HuH-7.5 (cell line): Measurements from ENCODE around the gene SUN3.

ENCODE experiments used
- DNase-seq: peaks from one replicate; pipeline ENCODE4 v3.0.0; 2011; ENCODE audit warnings: low spot score

Gene SUN3

GRCh38 chr7:47973739-47974138 is 55.2 kb downstream of the SUN3 start:
- no peak for DNase-seq

- no peak for DNase-seq
Observed at GRCh38 chr7:47970761-47971160, 58.1 kb downstream of the SUN3 start.

- DNase-seq, result peak; percentile 82
Observed at GRCh38 chr7:47968847-47969774, 59.8 kb downstream of the SUN3 start.

GRCh38 chr7:47967708-47968107 is 61.2 kb downstream of the SUN3 start:
- DNase-seq, result no peak

GRCh38 chr7:47967123-47967522 is 61.8 kb downstream of the SUN3 start:
- DNase-seq, result no peak

GRCh38 chr7:47965456-47965855 is 63.5 kb downstream of the SUN3 start:
- DNase-seq, result no peak

- no peak for DNase-seq
Observed at GRCh38 chr7:47962262-47962661, 66.6 kb downstream of the SUN3 start.

- no peak for DNase-seq
Observed at GRCh38 chr7:47957156-47957555, 71.8 kb downstream of the SUN3 start.

- no peak for DNase-seq
Observed at GRCh38 chr7:47956220-47956619, 72.7 kb downstream of the SUN3 start.

GRCh38 chr7:47954231-47954911 is 74.5 kb downstream of the SUN3 start:
- no peak for DNase-seq

- DNase-seq, result no peak
Observed at GRCh38 chr7:47953822-47954221, 75.1 kb downstream of the SUN3 start.

GRCh38 chr7:47952224-47952623 is 76.7 kb downstream of the SUN3 start:
- DNase-seq, result no peak

GRCh38 chr7:47951374-47951773 is 77.5 kb downstream of the SUN3 start:
- DNase-seq, result peak; percentile 55

GRCh38 chr7:47950714-47951113 is 78.2 kb downstream of the SUN3 start:
- no peak for DNase-seq

GRCh38 chr7:47949703-47950102 is 79.2 kb downstream of the SUN3 start:
- DNase-seq, result no peak

- DNase-seq, result no peak
Observed at GRCh38 chr7:47948141-47948790, 80.6 kb downstream of the SUN3 start, which contains the start of gene PKD1L1. Gene PKD1L1, minus strand, starts transcription at chr7:47948466. Its CDS starts 26 bp downstream, at chr7:47948440.

- no peak for DNase-seq
Observed at GRCh38 chr7:47947355-47947749, 81.6 kb downstream of the SUN3 start.

GRCh38 chr7:47946581-47947354 is 82.1 kb downstream of the SUN3 start:
- DNase-seq, result no peak

- DNase-seq, result peak; percentile 65
Observed at GRCh38 chr7:47945261-47946015, 83.5 kb downstream of the SUN3 start.

GRCh38 chr7:47944536-47945260 is 84.2 kb downstream of the SUN3 start:
- DNase-seq, result no peak
